Measurements from ENCODE around the gene HERPUD1. TPM values are rescaled to one million over a fixed set of nuclear protein-coding genes. Genes with fewer than 3 reads are reported as not detected.
"Not testable (repeated sequence)": the region's sequence is repeated elsewhere in the genome, so short reads cannot be mapped to it uniquely, and the experiment has no call there.

The HERPUD1 gene, protein sequence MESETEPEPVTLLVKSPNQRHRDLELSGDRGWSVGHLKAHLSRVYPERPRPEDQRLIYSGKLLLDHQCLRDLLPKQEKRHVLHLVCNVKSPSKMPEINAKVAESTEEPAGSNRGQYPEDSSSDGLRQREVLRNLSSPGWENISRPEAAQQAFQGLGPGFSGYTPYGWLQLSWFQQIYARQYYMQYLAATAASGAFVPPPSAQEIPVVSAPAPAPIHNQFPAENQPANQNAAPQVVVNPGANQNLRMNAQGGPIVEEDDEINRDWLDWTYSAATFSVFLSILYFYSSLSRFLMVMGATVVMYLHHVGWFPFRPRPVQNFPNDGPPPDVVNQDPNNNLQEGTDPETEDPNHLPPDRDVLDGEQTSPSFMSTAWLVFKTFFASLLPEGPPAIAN
- 168 and 180 TPM in 2 replicates for total RNA-seq (2014; rRNA removed; shearing (Covaris generic))
- 231 and 390 TPM in 2 replicates for polyA plus RNA-seq (2015; cell fraction: cytosol; rRNA removed)
- polyA plus RNA-seq (2015; cell fraction: nucleus; rRNA removed): 320 and 327 TPM in 2 replicates

DNA sequence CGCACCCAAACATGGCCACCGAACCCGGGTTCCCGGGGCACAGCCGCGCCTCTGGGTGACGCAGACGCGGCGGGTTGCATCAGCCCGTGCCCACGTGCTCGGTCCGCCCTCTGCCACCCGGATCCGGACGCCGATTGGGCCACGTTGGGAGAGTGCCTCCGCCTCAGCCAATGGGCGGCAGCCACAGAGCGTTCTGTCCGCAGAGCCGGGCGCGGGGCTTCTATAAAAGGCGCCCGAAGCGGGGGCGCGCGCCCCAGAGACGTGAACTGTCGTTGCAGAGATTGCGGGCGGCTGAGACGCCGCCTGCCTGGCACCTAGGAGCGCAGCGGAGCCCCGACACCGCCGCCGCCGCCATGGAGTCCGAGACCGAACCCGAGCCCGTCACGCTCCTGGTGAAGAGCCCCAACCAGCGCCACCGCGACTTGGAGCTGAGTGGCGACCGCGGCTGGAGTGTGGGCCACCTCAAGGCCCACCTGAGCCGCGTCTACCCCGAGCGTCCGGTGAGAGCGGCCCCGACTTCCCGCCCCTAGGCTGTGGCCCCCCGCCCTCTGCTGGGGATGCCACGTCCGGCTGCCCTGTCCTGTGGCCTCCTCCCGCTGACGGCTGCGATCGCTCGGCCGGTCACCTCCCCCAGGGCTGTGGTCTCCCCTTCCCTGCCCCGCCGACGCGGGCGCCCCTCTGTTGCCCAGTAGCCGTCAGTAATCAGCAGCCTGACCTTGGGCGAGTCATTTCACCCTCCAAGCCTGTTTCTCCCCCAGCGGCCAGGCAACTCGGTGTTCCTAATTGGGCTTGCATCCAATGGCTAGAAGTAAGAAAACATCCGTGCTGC lies at the start of gene HERPUD1:
TSS of gene HERPUD1 (plus strand) at position 251 of the 829 bp plus-strand sequence. CDS start at position 354, 103 bp downstream.
- DNase-seq (ENCODE audit: low read depth, low spot score): peak; percentile 97
- in situ Hi-C loops (cut with HindIII; ENCODE audit: low pct_unique_long_range_greater_than_20kb, low sequenced_read_pairs): no loop called here

DNA sequence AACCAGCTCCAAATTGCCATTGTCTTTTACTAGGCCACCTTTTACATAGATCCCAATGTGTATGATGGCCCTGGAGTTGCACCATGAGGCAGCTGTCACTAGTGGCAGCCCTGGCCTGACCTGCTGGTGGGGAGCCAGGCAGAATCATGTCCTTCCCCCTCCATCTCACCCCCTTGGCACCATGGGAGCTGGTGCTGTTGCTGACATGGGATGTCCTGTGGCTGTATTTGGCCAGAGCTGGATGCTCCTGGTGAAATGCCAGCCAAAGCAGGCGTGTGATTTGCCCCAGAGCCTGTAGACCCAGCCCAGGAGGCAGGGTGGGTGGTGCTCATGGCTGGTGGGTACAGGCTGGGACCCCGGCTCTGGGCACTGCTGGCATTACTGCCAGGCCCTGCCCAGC lies 48.4 kb upstream of the HERPUD1 start:
- in situ Hi-C loops (cut with HindIII; ENCODE audit: low pct_unique_long_range_greater_than_20kb, low sequenced_read_pairs): no loop called here
- no peak for DNase-seq (ENCODE audit: low read depth, low spot score)

DNA sequence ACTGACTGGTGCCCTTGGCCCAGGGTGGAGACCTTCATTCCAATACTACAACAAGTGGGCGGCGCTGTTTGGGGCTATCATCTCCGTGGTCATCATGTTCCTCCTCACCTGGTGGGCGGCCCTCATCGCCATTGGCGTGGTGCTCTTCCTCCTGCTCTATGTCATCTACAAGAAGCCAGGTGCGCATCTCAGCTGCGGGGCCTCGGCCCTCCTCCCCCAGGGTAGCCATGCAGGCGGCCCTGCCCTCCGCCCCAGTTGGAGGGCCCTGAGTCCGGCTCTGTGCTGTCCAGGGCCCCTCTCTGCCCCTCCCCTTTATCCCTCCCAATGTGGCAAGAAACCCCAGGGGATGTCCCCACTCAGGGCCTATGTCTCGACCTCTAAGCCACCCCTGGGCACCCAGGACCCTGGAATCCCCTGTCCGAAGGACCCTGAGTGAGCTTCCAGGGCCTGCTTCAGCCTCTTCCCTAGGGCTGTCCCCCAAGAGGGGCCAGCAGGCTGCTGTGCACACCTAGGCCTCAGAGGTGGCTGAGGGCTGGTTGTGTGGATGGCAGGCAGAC lies 47.8 kb upstream of the HERPUD1 start:
- in situ Hi-C loops (cut with HindIII; ENCODE audit: low pct_unique_long_range_greater_than_20kb, low sequenced_read_pairs): no loop called here
- DNase-seq (ENCODE audit: low read depth, low spot score): no peak

DNA sequence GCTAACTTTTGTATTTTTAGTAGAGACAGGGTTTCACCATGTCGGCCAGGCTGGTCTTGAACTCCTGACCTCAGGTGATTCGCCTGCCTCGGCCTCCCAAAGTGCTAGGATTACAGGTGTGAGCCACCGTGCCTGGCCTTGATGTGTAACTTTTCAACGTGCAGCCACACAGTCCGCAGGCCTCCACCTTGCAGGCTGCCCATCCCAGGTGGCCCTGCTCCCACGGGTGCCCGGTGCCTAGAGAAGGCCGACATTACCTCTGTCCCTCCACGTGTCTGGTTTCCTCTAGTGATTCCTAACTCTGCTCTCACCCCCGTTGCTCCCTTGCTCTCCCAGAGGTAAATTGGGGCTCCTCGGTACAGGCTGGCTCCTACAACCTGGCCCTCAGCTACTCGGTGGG lies 47.0 kb upstream of the HERPUD1 start:
- DNase-seq (ENCODE audit: low read depth, low spot score); in situ Hi-C loops (cut with HindIII; ENCODE audit: low pct_unique_long_range_greater_than_20kb, low sequenced_read_pairs): not testable (repeated sequence)

DNA sequence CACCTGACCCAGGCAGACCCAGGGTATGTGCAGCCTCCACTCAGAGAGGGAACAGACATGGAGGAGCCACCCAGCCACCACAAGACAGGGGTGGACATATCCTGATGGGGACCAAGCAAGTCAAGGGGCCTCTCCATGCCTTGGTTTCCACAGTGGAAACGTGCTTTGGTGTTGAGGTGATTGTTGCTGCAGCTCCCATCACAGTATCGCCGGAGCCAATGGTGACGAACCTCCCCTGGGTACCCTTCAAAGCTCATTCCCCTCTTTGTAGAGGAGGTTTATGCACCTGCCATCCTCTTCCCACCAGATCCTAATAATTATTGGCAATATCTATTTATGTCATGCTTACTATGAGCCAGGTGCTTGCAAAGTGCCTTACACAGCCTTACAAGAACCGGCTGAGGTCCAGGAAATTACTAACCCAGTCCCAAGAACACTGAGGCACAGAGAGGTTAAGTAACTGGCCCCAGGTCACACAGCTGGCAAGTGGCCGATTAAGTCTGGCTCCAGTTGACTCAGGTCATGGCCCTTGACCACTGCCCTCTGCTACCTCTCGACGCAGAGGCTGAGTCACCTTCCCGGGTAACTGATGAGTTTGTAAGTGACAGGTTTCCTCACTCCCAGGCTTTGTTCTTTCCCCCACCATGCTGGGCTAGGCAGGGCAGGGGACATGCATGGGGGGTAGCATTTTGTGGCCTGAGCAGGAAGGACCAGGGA lies 46.3 kb upstream of the HERPUD1 start:
- no peak for DNase-seq (ENCODE audit: low read depth, low spot score)
- in situ Hi-C loops (cut with HindIII; ENCODE audit: low pct_unique_long_range_greater_than_20kb, low sequenced_read_pairs): no loop called here

DNA sequence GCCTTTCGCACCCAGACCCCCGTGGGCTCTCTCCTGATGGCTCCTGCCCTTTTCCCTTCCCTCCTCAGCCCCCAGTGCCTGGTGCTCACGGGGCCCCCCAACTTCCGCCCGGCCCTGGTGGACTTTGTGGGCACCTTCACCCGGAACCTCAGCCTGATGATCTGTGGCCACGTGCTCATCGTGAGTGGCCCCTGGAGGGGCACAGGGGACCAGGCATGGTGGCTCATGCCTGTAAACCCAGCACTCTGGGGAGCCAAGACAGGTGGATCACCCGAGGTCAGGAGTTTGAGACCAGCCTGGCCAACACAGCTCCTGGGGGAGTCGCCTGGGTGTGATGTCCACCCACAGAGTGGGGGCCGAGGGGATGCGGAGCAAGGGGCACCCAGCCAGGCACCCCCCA lies 45.6 kb upstream of the HERPUD1 start:
- DNase-seq (ENCODE audit: low read depth, low spot score): no peak
- in situ Hi-C loops (cut with HindIII; ENCODE audit: low pct_unique_long_range_greater_than_20kb, low sequenced_read_pairs): no loop called here

DNA sequence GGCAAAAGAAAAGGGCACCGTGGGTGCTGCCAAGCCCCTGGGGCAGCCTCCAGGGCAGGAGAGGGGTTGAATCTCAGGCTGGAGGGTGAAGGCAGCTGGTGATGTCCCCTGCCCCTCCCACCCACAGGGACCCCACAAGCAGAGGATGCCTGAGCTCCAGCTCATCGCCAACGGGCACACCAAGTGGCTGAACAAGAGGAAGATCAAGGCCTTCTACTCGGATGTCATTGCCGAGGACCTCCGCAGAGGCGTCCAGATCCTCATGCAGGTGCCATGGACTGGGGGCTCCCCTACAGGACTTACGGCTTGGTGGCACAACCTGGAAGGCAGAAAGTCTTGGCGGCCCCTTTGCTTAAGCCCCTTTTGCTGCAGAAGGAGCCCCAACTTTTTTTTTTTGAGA lies 45.1 kb upstream of the HERPUD1 start:
- in situ Hi-C loops (cut with HindIII; ENCODE audit: low pct_unique_long_range_greater_than_20kb, low sequenced_read_pairs): no loop called here
- no peak for DNase-seq (ENCODE audit: low read depth, low spot score)

DNA sequence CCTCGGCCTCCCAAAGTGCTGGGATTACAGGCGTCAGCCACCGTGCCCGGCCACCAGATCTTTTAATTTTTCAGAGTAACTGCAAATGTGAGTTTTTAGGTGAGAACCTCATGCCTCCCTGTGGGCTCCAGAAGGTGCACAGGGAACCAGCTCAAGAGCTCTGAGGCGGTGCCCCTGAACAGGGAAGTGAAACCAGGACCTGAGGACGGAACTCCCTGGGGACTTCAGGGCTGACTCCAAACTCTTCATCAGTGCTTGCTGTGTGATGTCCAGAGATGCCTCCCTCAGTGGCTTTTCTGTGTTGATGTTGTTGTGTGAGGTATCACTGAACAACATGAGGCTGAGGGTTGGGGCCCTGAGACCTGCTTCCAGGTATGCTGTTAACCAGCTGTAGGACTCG lies 43.1 kb upstream of the HERPUD1 start:
- in situ Hi-C loops (cut with HindIII; ENCODE audit: low pct_unique_long_range_greater_than_20kb, low sequenced_read_pairs): no loop called here

DNA sequence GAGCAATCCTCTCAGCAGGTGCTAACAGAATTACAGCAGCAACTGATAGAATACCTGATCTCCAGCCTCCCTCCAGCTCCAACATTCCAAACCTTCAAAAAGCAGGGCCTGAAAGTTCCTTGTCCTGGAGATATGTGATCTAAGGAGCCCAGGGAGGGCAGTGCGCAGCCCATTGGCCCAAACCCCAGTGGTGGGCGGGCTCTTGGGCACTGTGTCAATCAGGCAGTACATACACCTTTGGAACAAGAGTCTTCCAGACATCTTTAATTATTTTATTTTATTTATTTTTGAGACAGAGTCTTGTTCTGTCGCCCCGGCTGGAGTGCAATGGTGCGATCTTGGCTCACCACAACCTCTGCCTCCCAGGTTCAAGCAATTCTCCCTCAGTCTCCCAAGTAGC lies 42.7 kb upstream of the HERPUD1 start:
- in situ Hi-C loops (cut with HindIII; ENCODE audit: low pct_unique_long_range_greater_than_20kb, low sequenced_read_pairs): no loop called here
- DNase-seq (ENCODE audit: low read depth, low spot score): peak; percentile 13

More for the DNA sequence above, 43.1 kb upstream of the HERPUD1 start:
- no peak for DNase-seq (ENCODE audit: low read depth, low spot score)

DNA sequence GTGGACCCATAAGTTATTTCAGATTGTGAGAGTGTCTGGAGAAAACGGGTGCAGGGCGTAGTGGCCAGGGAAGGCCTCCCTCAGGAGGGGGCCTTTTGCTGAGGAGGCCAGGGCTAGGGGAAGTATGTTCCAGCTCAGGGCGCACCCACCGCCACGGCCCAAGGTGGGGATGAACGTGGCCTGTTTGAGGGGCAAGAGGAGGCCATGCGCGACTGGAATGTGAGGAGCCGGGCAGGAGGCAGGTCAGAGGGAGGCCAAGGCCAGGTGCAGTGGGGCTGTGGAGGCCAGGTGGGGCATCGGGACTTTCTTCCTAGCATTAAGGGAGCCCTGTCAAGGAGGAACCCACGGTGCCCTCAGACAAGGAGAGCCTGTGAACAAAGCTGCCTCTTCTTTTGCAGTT lies 40.3 kb upstream of the HERPUD1 start:
- no peak for DNase-seq (ENCODE audit: low read depth, low spot score)
- in situ Hi-C loops (cut with HindIII; ENCODE audit: low pct_unique_long_range_greater_than_20kb, low sequenced_read_pairs): no loop called here

DNA sequence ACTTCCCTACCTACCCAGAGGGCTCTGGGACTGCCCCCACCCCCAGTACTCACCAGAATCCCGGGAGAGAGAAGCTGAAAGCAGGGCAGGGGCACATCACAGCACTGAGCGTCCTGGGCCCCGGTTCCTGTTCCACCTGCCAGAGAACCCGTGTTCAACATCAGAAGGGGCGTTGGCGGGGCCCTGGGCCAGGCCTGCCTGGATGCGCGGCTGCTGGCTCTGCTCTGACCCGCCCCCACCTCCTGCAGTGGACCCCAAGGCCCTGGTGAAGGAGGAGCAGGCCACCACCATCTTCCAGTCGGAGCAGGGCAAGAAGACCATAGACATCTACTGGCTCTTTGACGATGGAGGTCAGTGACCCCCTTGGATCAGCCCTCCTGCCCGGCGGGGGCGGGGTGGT lies 39.2 kb upstream of the HERPUD1 start:
- DNase-seq (ENCODE audit: low read depth, low spot score): no peak
- in situ Hi-C loops (cut with HindIII; ENCODE audit: low pct_unique_long_range_greater_than_20kb, low sequenced_read_pairs): no loop called here

DNA sequence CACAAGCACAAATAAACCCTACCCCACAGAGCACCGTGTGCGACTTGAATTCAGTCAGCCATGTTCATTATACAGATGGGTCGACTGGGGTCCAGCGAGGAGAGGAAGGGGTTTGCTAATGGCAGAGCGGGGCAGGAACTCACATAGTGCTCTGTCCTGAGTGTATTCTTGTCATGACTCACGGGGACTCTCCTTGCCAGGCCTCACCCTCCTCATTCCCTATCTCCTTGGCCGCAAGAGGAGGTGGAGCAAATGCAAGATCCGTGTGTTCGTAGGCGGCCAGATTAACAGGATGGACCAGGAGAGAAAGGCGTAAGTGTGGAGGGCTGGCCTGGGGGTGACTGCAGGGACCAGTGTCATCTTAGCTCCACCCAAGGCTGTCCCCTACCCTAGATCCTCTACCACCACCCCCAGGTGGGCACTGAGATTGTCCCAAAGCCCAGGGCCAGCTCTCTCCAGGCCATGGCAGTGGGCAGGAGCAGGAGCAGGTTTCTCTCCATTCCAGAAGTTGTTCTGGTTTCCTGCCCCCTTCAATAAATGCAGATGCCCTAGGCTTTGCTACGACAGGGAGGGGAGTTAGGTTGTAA lies 37.5 kb upstream of the HERPUD1 start:
- no peak for DNase-seq (ENCODE audit: low read depth, low spot score)
- in situ Hi-C loops (cut with HindIII; ENCODE audit: low pct_unique_long_range_greater_than_20kb, low sequenced_read_pairs): no loop called here

DNA sequence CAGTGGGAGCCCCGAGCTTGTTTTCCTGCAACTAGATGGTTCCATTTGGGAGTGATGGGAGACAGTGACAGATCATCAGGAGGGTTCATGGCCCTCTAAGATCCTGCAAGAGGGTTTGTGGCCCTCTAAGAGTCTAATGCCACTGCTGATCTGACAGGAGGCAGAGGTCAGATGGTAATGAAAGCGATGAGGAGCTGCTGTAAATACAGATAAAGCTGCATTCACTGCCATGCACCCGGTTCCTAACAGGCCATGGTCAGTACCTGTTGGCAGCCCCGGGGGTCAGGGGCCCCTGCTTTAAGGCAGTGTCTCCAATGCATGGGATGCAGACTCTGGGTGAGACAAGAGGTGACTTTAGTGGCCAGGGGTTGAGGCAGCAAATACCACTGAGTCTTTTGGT lies 36.1 kb upstream of the HERPUD1 start:
- in situ Hi-C loops (cut with HindIII; ENCODE audit: low pct_unique_long_range_greater_than_20kb, low sequenced_read_pairs): no loop called here

DNA sequence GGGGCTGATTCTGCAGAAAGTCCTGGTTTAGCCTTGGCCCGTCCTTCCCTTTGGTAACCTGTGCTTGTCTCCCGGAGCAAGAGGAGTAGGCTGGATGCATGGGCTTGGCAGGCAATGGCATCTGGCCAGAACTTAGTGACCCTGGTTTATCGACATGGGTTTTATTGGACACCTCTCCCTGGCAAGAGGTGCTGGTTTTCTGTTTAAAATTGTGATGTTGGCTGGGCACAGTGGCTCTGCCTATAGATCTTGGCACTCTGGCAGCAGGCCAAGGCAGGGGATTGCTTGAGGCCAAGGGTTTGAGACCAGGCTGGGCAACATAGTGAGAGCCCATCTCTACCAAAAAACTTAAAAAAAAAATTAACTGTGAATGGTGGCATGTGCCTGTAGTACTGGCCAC lies 35.7 kb upstream of the HERPUD1 start:
- DNase-seq (ENCODE audit: low read depth, low spot score): no peak
- in situ Hi-C loops (cut with HindIII; ENCODE audit: low pct_unique_long_range_greater_than_20kb, low sequenced_read_pairs): no loop called here

More for the DNA sequence above, 36.1 kb upstream of the HERPUD1 start:
- no peak for DNase-seq (ENCODE audit: low read depth, low spot score)

DNA sequence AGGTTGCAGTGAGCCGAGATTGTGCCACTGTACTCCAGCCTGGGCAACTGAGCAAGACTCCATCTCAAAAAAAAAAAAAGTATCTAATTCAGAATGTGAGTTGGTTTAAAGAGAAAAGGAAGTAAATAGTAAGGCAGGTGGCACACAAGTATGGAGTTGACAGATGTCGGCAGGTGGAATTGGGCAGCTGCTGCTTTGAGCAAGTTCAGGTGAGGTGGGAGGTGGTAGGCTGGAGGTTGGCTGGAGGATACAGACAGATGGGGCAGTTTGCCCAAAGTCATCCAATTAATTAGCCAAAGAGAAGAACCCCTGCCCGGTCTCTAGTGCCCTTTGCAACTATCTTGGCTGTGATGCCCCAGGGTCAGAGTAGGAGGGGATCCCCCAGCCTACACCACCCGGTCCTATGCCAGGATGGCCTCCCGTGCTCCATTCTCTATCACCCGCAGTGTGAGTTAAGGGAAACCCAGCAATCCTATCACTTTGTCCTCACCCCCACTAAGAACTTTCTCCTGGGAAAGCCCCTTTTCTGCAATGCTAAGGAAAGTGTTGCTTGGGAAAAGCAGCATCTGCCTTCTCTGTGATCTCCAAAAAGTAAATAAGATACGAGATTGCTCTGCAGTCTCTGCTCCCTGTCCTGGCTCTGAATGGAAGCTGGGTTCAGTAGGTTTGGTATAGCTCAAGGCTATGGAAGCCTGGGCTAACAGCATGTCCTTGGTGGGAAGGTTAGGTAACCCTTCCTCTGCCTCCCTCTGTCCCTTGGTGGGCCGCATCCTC lies 34.7 kb upstream of the HERPUD1 start:
- no peak for DNase-seq (ENCODE audit: low read depth, low spot score)
- in situ Hi-C loops (cut with HindIII; ENCODE audit: low pct_unique_long_range_greater_than_20kb, low sequenced_read_pairs): no loop called here

DNA sequence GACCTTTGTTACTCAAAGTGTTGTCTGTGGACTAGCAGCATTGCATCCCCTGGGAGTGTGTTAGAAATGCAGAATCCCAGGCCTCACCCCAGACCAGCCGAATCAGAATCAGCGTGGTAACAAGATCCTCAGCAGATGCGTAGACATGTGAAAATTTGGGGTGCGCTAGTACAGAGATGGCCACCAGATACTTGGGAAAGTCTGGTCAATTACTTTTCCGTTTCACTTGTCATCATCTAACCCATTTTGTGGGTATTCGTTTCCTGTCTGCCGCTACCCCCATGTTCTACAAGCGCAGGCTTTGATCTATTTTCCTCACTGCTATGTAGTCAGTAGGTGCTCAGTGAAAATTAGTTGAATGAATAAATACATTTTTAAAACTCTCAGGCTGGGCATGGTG lies 33.1 kb upstream of the HERPUD1 start:
- in situ Hi-C loops (cut with HindIII; ENCODE audit: low pct_unique_long_range_greater_than_20kb, low sequenced_read_pairs): no loop called here
- DNase-seq (ENCODE audit: low read depth, low spot score): no peak

DNA sequence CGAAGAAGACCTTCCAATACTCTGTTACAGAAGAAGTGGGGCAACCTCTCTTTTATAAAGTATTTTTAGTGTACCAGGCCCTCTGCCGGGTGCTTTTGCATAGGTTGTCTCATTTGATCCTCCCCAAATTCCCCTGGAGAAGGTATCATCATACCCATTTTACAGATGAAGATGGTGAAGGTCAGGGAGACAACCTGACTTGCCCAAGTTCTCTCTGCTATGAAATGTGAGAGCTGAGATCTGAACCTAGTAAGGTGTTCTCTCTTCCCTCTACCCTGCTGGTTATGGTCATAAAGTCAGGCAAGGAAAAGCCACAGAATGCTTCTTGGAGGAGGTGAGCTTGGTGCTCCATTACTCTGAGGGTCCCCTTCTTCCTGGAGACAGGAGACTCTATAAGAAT lies 28.1 kb upstream of the HERPUD1 start:
- no peak for DNase-seq (ENCODE audit: low read depth, low spot score)
- in situ Hi-C loops (cut with HindIII; ENCODE audit: low pct_unique_long_range_greater_than_20kb, low sequenced_read_pairs): no loop called here

Measured in SK-MEL-5 (cell line).